BJ (cell line): ENCODE data around the gene RALGAPB. TPM values are rescaled to one million over a fixed set of nuclear protein-coding genes. Genes with fewer than 3 reads are reported as not detected.
"Not testable (repeated sequence)": the region's sequence is repeated elsewhere in the genome, so short reads cannot be mapped to it uniquely, and the experiment has no call there.

Experiments
- CTCF ChIA-PET: fragments of 350-600 bp; formaldehyde crosslinking; extraction: SDS; loops from one replicate; lab custom pipeline; 2021; ENCODE audit warnings: antibody characterized with exemption, inconsistent platforms; lab: Yijun Ruan, JAX
- POLR2A ChIA-PET: fragments of 300-600 bp; sonication (Branson Sonifier 250); formaldehyde crosslinking; extraction: SDS; loops from one replicate; lab custom pipeline; 2021; ENCODE audit warnings: antibody characterized with exemption; lab: Charles Lee
- DNase-seq: peaks from one replicate; pipeline ENCODE4 v3.0.0-alpha.2; 2011; ENCODE audit warnings: low read depth
- H3K27me3 ChIP-seq: 2 replicates; pipeline ENCODE4 v1.6.0; 2011; ENCODE audit warnings: low read length; ENCODE audit not compliant: control insufficient read depth, insufficient read depth
- H3K36me3 ChIP-seq: 2 replicates; pipeline ENCODE4 v1.5.1; 2011; ENCODE audit warnings: low read length; ENCODE audit not compliant: control insufficient read depth, insufficient read depth
- H3K4me3 ChIP-seq: 2 replicates; pipeline ENCODE4 v1.5.1; 2011; ENCODE audit warnings: low read depth, mild to moderate bottlenecking, control low read depth, low read length
- CTCF ChIP-seq: IDR thresholded peaks from 2 replicates; pipeline ENCODE4 v1.5.1; 2011; ENCODE audit warnings: low read depth, mild to moderate bottlenecking, control low read depth, inconsistent platforms, low read length, moderate library complexity; ENCODE audit not compliant: insufficient read depth
- polyA plus RNA-seq: library from polyadenylated mRNA; depleted of rRNA; stranded (reverse); fragments of >200 nt; gene quantifications from 2 replicates; pipeline ENCODE4 v1.2.3, GENCODE V29; 2011

Gene RALGAPB
- polyA plus RNA-seq, 1 experiment, result 14.8 TPM

DNA sequence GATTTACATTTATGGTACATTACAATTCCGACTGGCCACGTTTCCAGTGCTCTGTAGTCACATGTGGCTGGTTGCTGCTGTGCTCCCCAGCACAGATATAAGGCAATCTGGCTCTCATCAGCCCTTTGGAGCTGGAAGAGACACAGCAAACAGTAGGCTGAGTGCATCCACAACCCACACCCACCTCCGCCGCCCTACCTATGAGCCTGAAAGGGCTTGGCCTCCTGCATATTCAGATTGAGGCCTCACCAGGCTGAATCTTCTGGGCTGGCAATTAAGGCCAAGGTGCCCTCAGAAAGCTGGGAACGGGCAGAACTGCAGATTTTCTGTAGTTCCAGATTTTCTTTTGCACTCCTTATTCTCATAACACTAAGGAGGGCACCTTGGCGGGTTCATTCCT is 34.8 kb upstream of the RALGAPB start:
- ChIA-PET CTCF (interaction anchor here (1.2 to 2.4 kb wide), 2 partner anchors 9 to 133 kb away, joined by 3 to 21 read pairs; no protein-coding TSS in a partner anchor), POLR2A (no interaction called here)
- no peaks in the 10 kb centered on the region for H3K27me3 ChIP-seq
- TF ChIP-seq CTCF, result no peak
- H3K4me3 ChIP-seq, result no peak overlapping the region
- H3K36me3 ChIP-seq, result peaks cover 3% of the 10 kb centered on the region; the same call in 1 of the 2 replicates
- DNase-seq, result no peak

GRCh38 chr20:38441110-38441509 is 31.5 kb upstream of the RALGAPB start:
- POLR2A ChIA-PET, H3K4me3 ChIP-seq, H3K27me3 ChIP-seq, CTCF ChIA-PET, DNase-seq, H3K36me3 ChIP-seq: not testable (repeated sequence)

DNA sequence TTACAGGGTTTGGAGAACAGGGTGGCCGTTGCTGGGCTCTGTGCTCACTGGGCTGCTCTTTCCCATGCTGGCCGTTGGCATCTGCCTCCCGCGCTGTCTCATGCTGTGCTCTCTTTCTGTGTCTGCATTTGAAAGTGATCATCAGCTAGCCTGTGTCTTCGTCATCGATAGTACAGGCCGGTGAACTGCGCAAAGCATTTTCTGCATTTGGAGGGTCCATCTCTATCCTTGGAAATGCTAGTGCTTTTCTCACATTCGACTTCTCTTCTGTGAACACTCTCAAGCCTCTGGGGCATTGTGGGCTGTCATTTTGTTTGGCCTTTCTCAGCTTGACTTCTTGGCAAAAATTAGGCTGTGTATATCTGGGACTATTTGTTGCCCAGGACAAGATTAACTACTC is 30.7 kb upstream of the RALGAPB start:
- CTCF ChIA-PET, result no interaction called here
- no peak overlapping the region for H3K4me3 ChIP-seq
- H3K36me3 ChIP-seq, result no peaks in the 10 kb centered on the region
- POLR2A ChIA-PET, result no interaction called here
- H3K27me3 ChIP-seq, result peaks cover 1% of the 10 kb centered on the region; the same call in 1 of the 2 replicates
- no peak for TF ChIP-seq CTCF
- no peak for DNase-seq

- TF ChIP-seq CTCF, result no peak
- no peak for DNase-seq
- ChIA-PET CTCF (interaction anchor here (1.1 to 5.4 kb wide), 9 partner anchors 8 to 27 kb away, joined by 4 to 58 read pairs (median 10); partner anchors contain the start of genes RALGAPB and SNHG17), POLR2A (no interaction called here)
- Histone ChIP-seq H3K27me3 (peaks cover 1% of the 10 kb centered on the region; the same call in 1 of the 2 replicates), H3K36me3 (peaks cover 1% of the 10 kb centered on the region; the same call in 1 of the 2 replicates), H3K4me3 (no peak overlapping the region)
Measured at GRCh38 chr20:38445381-38445796, 27.3 kb upstream of the RALGAPB start.

GRCh38 chr20:38445901-38446425 is 26.7 kb upstream of the RALGAPB start:
- peaks cover 4% of the 10 kb centered on the region; the same call in 1 of the 2 replicates for H3K36me3 ChIP-seq
- DNase-seq, result no peak
- peaks cover 1% of the 10 kb centered on the region; the same call in 1 of the 2 replicates for H3K27me3 ChIP-seq
- POLR2A ChIA-PET, result interaction anchor here (1.5 kb wide), 1 partner anchor 11 kb away, joined by 8 read pairs; the partner anchor contains the start of gene SNHG17
- TF ChIP-seq CTCF, result no peak
- H3K4me3 ChIP-seq, result peak overlapping the region; percentile 79
- CTCF ChIA-PET, result interaction anchor here (0.7 to 5.4 kb wide), 13 partner anchors 8 to 882 kb away, joined by 3 to 58 read pairs (median 5); partner anchors contain the start of genes RALGAPB and SNHG17
